ENCODE measurements around the gene TOP1. TPM values are rescaled to one million over a fixed set of nuclear protein-coding genes. Genes with fewer than 3 reads are reported as not detected.

The TOP1 gene
- total and polyA plus RNA-seq, 9 of the 15 experiments (the other 6 are each of a cell fraction or from before 2014, with no cell fraction given), result 26.4 to 127 (median 39.6) TPM

GRCh38 chr20:41169162-41169690, 140.6 kb downstream of the TOP1 start (continued):
- TF ChIP-seq, protein P1, sequence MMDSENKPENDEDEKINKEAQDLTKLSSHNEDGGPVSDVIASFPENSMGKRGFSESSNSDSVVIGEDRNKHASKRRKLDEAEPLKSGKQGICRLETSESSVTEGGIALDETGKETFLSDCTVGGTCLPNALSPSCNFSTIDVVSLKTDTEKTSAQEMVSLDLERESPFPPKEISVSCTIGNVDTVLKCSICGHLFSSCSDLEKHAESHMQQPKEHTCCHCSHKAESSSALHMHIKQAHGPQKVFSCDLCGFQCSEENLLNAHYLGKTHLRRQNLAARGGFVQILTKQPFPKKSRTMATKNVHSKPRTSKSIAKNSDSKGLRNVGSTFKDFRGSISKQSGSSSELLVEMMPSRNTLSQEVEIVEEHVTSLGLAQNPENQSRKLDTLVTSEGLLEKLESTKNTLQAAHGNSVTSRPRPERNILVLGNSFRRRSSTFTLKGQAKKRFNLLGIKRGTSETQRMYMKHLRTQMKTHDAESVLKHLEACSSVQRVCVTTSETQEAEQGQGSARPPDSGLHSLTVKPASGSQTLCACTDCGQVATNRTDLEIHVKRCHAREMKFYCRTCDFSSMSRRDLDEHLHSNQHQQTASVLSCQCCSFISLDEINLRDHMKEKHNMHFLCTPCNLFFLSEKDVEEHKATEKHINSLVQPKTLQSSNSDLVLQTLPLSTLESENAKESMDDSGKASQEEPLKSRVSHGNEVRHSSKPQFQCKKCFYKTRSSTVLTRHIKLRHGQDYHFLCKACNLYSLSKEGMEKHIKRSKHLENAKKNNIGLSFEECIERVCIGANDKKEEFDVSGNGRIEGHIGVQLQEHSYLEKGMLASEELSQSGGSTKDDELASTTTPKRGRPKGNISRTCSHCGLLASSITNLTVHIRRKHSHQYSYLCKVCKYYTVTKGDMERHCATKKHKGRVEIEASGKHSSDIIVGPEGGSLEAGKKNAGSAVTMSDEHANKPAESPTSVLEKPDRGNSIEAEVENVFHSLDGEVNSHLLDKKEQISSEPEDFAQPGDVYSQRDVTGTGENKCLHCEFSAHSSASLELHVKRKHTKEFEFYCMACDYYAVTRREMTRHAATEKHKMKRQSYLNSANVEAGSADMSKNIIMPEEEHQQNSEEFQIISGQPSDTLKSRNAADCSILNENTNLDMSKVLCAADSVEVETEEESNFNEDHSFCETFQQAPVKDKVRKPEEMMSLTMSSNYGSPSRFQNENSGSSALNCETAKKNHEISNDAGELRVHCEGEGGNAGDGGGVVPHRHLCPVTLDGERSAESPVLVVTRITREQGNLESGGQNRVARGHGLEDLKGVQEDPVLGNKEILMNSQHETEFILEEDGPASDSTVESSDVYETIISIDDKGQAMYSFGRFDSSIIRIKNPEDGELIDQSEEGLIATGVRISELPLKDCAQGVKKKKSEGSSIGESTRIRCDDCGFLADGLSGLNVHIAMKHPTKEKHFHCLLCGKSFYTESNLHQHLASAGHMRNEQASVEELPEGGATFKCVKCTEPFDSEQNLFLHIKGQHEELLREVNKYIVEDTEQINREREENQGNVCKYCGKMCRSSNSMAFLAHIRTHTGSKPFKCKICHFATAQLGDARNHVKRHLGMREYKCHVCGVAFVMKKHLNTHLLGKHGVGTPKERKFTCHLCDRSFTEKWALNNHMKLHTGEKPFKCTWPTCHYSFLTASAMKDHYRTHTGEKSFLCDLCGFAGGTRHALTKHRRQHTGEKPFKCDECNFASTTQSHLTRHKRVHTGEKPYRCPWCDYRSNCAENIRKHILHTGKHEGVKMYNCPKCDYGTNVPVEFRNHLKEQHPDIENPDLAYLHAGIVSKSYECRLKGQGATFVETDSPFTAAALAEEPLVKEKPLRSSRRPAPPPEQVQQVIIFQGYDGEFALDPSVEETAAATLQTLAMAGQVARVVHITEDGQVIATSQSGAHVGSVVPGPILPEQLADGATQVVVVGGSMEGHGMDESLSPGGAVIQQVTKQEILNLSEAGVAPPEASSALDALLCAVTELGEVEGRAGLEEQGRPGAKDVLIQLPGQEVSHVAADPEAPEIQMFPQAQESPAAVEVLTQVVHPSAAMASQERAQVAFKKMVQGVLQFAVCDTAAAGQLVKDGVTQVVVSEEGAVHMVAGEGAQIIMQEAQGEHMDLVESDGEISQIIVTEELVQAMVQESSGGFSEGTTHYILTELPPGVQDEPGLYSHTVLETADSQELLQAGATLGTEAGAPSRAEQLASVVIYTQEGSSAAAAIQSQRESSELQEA (IDR thresholded peaks at IDR 0.05; ENCODE audit: low read depth), result no peak
- TF ChIP-seq TCF3 (CRISPR knock-in tag; IDR thresholded peaks at IDR 0.05) (no peak), RUNX1 (IDR thresholded peaks at IDR 0.05; ENCODE audit: low read depth) (no peak), POLR2AphosphoS2 (IDR thresholded peaks at IDR 0.05; ENCODE audit: low read length) (no peak)
